Measurements from ENCODE around the gene MAP2K4. TPM values are rescaled to one million over a fixed set of nuclear protein-coding genes. Genes with fewer than 3 reads are reported as not detected.

Gene MAP2K4
- total and polyA plus RNA-seq, 10 donors, result 8.2 to 35.1 (median 26.0) TPM

GRCh38 chr17:12110906-12111305 lies 90.2 kb downstream of the MAP2K4 start:
- intact Hi-C loops (cut with DNase I; ENCODE audit: low total_unique reads), result no loop called here
- H3K36me3 ChIP-seq, result peaks cover 0 to 76% (median 33%) of the 10 kb centered on the region in 6 donors

GRCh38 chr17:12113156-12113555 lies 92.5 kb downstream of the MAP2K4 start:
- Histone ChIP-seq H3K4me1 (no peaks in the 10 kb centered on the region), H3K27me3 (replicated peaks in 1 of 7) (no peaks in the 10 kb centered on the region), H3K4me3 (no peak overlapping the region), H3K27ac (no peak overlapping the region), H3K36me3 (peaks cover 0 to 86% (median 44%) of the 10 kb centered on the region in 6 donors), H3K9me3 (no peaks in the 10 kb centered on the region)
- intact Hi-C loops (cut with DNase I; ENCODE audit: low total_unique reads), result no loop called here
- DNase-seq, result no peak
- no peak for TF ChIP-seq CTCF (IDR thresholded peaks at IDR 0.05 in 8 of 11, conservative IDR thresholded peaks at IDR 0.05 in 3 of 11)
- TF ChIP-seq POLR2AphosphoS5 (IDR thresholded peaks at IDR 0.05), result no peak
- no peak for TF ChIP-seq POLR2A (IDR thresholded peaks at IDR 0.05)
- WGBS, 5 donors, result 90 to 97% (median 96%) methylated on average over 2 of the region's 2 CpGs

More at GRCh38 chr17:12110906-12111305, 90.2 kb downstream of the MAP2K4 start:
- Histone ChIP-seq H3K9me3 (no peaks in the 10 kb centered on the region), H3K4me3 (no peak overlapping the region), H3K4me1 (no peaks in the 10 kb centered on the region), H3K27me3 (replicated peaks in 1 of 7) (no peaks in the 10 kb centered on the region), H3K27ac (no peak overlapping the region)
- no peak for TF ChIP-seq POLR2A (IDR thresholded peaks at IDR 0.05)
- DNase-seq, result no peak
- WGBS, 5 donors, result 82 to 95% (median 88%) methylated on average over 2 of the region's 2 CpGs

GRCh38 chr17:12114686-12115418 lies 94.2 kb downstream of the MAP2K4 start:
- no peak for DNase-seq
- TF ChIP-seq POLR2AphosphoS5 (IDR thresholded peaks at IDR 0.05) (no peak), CTCF (IDR thresholded peaks at IDR 0.05 in 8 of 11, conservative IDR thresholded peaks at IDR 0.05 in 3 of 11) (no peak), POLR2A (IDR thresholded peaks at IDR 0.05) (no peak)
- Histone ChIP-seq H3K36me3 (peaks cover 0 to 97% (median 49%) of the 10 kb centered on the region in 6 donors), H3K27ac (no peak overlapping the region), H3K27me3 (replicated peaks in 1 of 7) (no peaks in the 10 kb centered on the region), H3K9me3 (no peaks in the 10 kb centered on the region), H3K4me3 (no peak overlapping the region), H3K4me1 (no peaks in the 10 kb centered on the region)
- 93 to 96% (median 94%) methylated on average over 3 of the region's 3 CpGs for whole genome bisulfite sequencing, 5 donors
- intact Hi-C loops (cut with DNase I; ENCODE audit: low total_unique reads), result no loop called here

- Histone ChIP-seq H3K4me1 (no peaks in the 10 kb centered on the region), H3K27ac (no peak overlapping the region), H3K9me3 (no peaks in the 10 kb centered on the region), H3K27me3 (replicated peaks in 1 of 7) (no peaks in the 10 kb centered on the region), H3K4me3 (no peak overlapping the region), H3K36me3 (peaks cover 0 to 87% (median 49%) of the 10 kb centered on the region in 6 donors)
- TF ChIP-seq POLR2A (IDR thresholded peaks at IDR 0.05), result no peak
- TF ChIP-seq POLR2AphosphoS5 (IDR thresholded peaks at IDR 0.05), result no peak
- no peak for TF ChIP-seq CTCF (IDR thresholded peaks at IDR 0.05 in 8 of 11, conservative IDR thresholded peaks at IDR 0.05 in 3 of 11)
- intact Hi-C loops (cut with DNase I; ENCODE audit: low total_unique reads), result no loop called here
- no peak for DNase-seq
These were observed 95.5 kb downstream of the MAP2K4 start for GRCh38 chr17:12116143-12116542.

All from spleen (tissue), 11 donors.